Right ventricle myocardium superior (tissue), 1 donor: ENCODE measurements around the gene P3H2. TPM values are rescaled to one million over a fixed set of nuclear protein-coding genes. Genes with fewer than 3 reads are reported as not detected.

Experiments used
- ATAC-seq: fragments of 200-7000 bp; cut with Tn5 transposase; one replicate; pipeline ENCODE4 v1.9.1; 2020; ENCODE audit warnings: mild to moderate bottlenecking; ENCODE audit not compliant: poor library complexity
- DNase-seq: peaks from one replicate; pipeline ENCODE4 v3.0.0-alpha.2; 2020
- intact Hi-C: fragments of 100-400 bp; cut with DNase I; formaldehyde crosslinking; loops from one replicate; pipeline ENCODE4 v1.11.2; 2022
- total RNA-seq: library from RNA; stranded (reverse); fragmentation: NEBNext Ultra II Directional; extraction: Animal tissue kit (Norgen Biotek cat#: 25700); gene quantifications from one replicate; pipeline ENCODE4 v1.2.1, GENCODE V29; 2021
- donor health status: DM: no; HTN: yes; CAD: no; lungs with severe emphysema.

The P3H2 gene
- total RNA-seq, 1 donor from 2014 or later = 1.3 TPM

- intact Hi-C loops = no loop called here
- ATAC-seq = no peak
- no peak for DNase-seq
These were observed 84.1 kb downstream of the P3H2 start for GRCh38 chr3:190036631-190037030.

GRCh38 chr3:190034446-190034845, 86.3 kb downstream of the P3H2 start:
- ATAC-seq = no peak
- intact Hi-C loops = no loop called here
- DNase-seq = no peak

- no peak for ATAC-seq
- intact Hi-C loops = no loop called here
- DNase-seq = no peak
These were observed 87.8 kb downstream of the P3H2 start for GRCh38 chr3:190032923-190033322.

- no peak for ATAC-seq
- DNase-seq = no peak
- intact Hi-C loops = no loop called here
These were observed 88.6 kb downstream of the P3H2 start for GRCh38 chr3:190031887-190032752.

- intact Hi-C loops = no loop called here
- DNase-seq = no peak
- no peak for ATAC-seq
These were observed 93.6 kb downstream of the P3H2 start for GRCh38 chr3:190027116-190027515.

GRCh38 chr3:190026154-190026553, 94.5 kb downstream of the P3H2 start:
- no peak for DNase-seq
- intact Hi-C loops = no loop called here
- no peak for ATAC-seq

- ATAC-seq = no peak
- DNase-seq = no peak
- intact Hi-C loops = no loop called here
These were observed 95.8 kb downstream of the P3H2 start for GRCh38 chr3:190024912-190025311.

- DNase-seq (no peak), ATAC-seq (no peak)
- intact Hi-C loops = no loop called here
These were observed 100.9 kb downstream of the P3H2 start for GRCh38 chr3:190019844-190020243.

GRCh38 chr3:190019006-190019405, 101.7 kb downstream of the P3H2 start:
- DNase-seq (no peak), ATAC-seq (no peak)
- intact Hi-C loops = no loop called here

GRCh38 chr3:190018460-190018859, 102.2 kb downstream of the P3H2 start:
- ATAC-seq = no peak
- no peak for DNase-seq
- intact Hi-C loops = no loop called here

- DNase-seq (no peak), ATAC-seq (no peak)
- intact Hi-C loops = no loop called here
These were observed 103.0 kb downstream of the P3H2 start for GRCh38 chr3:190017521-190018288.

GRCh38 chr3:190016966-190017365, 103.7 kb downstream of the P3H2 start:
- ATAC-seq = no peak
- intact Hi-C loops = no loop called here
- no peak for DNase-seq

- DNase-seq (no peak), ATAC-seq (no peak)
- intact Hi-C loops = no loop called here
These were observed 105.8 kb downstream of the P3H2 start for GRCh38 chr3:190014940-190015339.

GRCh38 chr3:190013943-190014924, 106.5 kb downstream of the P3H2 start:
- intact Hi-C loops = no loop called here
- ATAC-seq = no peak
- no peak for DNase-seq

- intact Hi-C loops = no loop called here
- ATAC-seq (no peak), DNase-seq (no peak)
These were observed 107.9 kb downstream of the P3H2 start for GRCh38 chr3:190012784-190013183.

- intact Hi-C loops = no loop called here
- no peak for DNase-seq
- ATAC-seq = no peak
These were observed 108.3 kb downstream of the P3H2 start for GRCh38 chr3:190012314-190012782.

- intact Hi-C loops = no loop called here
- no peak for ATAC-seq
These were observed 110.2 kb downstream of the P3H2 start for GRCh38 chr3:190010486-190010885.

GRCh38 chr3:190009614-190010013, 111.1 kb downstream of the P3H2 start:
- ATAC-seq (no peak), DNase-seq (no peak)
- intact Hi-C loops = no loop called here

More at GRCh38 chr3:190010486-190010885, 110.2 kb downstream of the P3H2 start:
- no peak for DNase-seq

GRCh38 chr3:190008432-190008831, 112.3 kb downstream of the P3H2 start:
- ATAC-seq = no peak
- no peak for DNase-seq
- intact Hi-C loops = no loop called here
